Gastrocnemius medialis (tissue), 4 donors: ENCODE data around the gene BCAN. TPM values are rescaled to one million over a fixed set of nuclear protein-coding genes. Genes with fewer than 3 reads are reported as not detected.

Experiments used
- ATAC-seq, 2 donors: fragments of 150-250 bp; one replicate each; pipeline ENCODE4 v1.9.1; 2016
- DNase-seq, 2 donors: peaks; one replicate each; pipeline ENCODE4 v3.0.0-alpha.2; 2019
- H3K27ac ChIP-seq, 4 donors: fragments of 200-600 bp; sonication (generic); 1 replicate in 1 of 4; 2 replicates in 3 of 4; pipeline ENCODE4 v1.5.1; 2016 to 2018; ENCODE audit warnings: mild to moderate bottlenecking in 2 of 4, moderate library complexity in 1 of 4
- H3K27me3 ChIP-seq, 3 donors: fragments of 200-600 bp; sonication (generic) in 2 of 3; 1 replicate in 1 of 3; 2 replicates in 2 of 3; pipeline versions ENCODE4 v1.5.1 to v1.6.0; 2016 to 2019; ENCODE audit warnings: mild to moderate bottlenecking in 1 of 3, moderate library complexity in 1 of 3
- H3K36me3 ChIP-seq, 2 donors: fragments of 200-600 bp; sonication (generic) in 1 of 2; one replicate each; pipeline ENCODE4 v1.5.1; 2017 to 2018
- H3K4me1 ChIP-seq, 2 donors: fragments of 200-600 bp; sonication (generic) in 1 of 2; one replicate each; pipeline ENCODE4 v1.5.1; 2016 to 2017; ENCODE audit warnings: mild to moderate bottlenecking in 2 of 2
- H3K4me3 ChIP-seq, 4 donors: fragments of 200-600 bp; sonication (generic) in 3 of 4; 1 replicate in 1 of 4; 2 replicates in 3 of 4; pipeline ENCODE4 v1.5.1; 2016 to 2019; ENCODE audit warnings: mild to moderate bottlenecking in 2 of 4
- H3K9me3 ChIP-seq, 3 donors: fragments of 200-600 bp; sonication (generic) in 2 of 3; 1 replicate in 1 of 3; 2 replicates in 2 of 3; pipeline ENCODE4 v1.5.1; 2016 to 2019
- POLR2A ChIP-seq, 2 donors: fragments of 450-650 bp; IDR thresholded peaks; one replicate each; pipeline ENCODE4 v1.6.1; 2017; ENCODE audit warnings: antibody characterized with exemption in 2 of 2, mild to moderate bottlenecking in 2 of 2, moderate library complexity in 2 of 2
- in situ Hi-C, 4 donors: fragments of 200-750 bp; cut with MboI; loops; one replicate each; pipeline versions ENCODE4 v1.15.0 to v1.8.0; 2017; ENCODE audit warnings: low sequenced_read_pairs in 4 of 4
- intact Hi-C: fragments of 100-400 bp; cut with DNase I; formaldehyde crosslinking; loops from one replicate; pipeline ENCODE4 v1.15.1; 2023; ENCODE audit warnings: low total_unique reads
- total RNA-seq, 4 donors: library from RNA; depleted of rRNA; stranded (reverse); fragments of >200 nt; gene quantifications; one replicate each; pipeline versions ENCODE4 v1.1.0 to v1.2.3, GENCODE V29; 2016
- TF ChIP-seq, protein P1 (sequence below), 5 experiments: fragments of 450-650 bp in 3 of 5; fragments of 200-600 bp in 2 of 5; sonication (generic) in 2 of 5; IDR thresholded peaks in 4 of 5; conservative IDR thresholded peaks in 1 of 5; 1 replicate in 4 of 5; 2 replicates in 1 of 5; pipeline ENCODE4 v1.5.1; 2016 to 2019; ENCODE audit warnings: antibody characterized with exemption in 5 of 5, mild to moderate bottlenecking in 3 of 5, moderate library complexity in 3 of 5

BCAN gene
- total RNA-seq, 4 donors from 2014 or later: 0.26 to 0.29 TPM; not detected in 2

GRCh38 chr1:156648496-156648895 lies 6.6 kb downstream of the BCAN start:
- intact Hi-C loops: no loop called here
- ATAC-seq: no peak

GRCh38 chr1:156648951-156649350 lies 7.0 kb downstream of the BCAN start:
- H3K27ac ChIP-seq: no peak overlapping the region
- H3K9me3 ChIP-seq: no peaks in the 10 kb centered on the region
- H3K4me1 ChIP-seq: no peaks in the 10 kb centered on the region
- no peak for DNase-seq
- H3K27me3 ChIP-seq: peaks cover 23 to 31% (median 26%) of the 10 kb centered on the region in 3 donors
- TF ChIP-seq, protein P1, sequence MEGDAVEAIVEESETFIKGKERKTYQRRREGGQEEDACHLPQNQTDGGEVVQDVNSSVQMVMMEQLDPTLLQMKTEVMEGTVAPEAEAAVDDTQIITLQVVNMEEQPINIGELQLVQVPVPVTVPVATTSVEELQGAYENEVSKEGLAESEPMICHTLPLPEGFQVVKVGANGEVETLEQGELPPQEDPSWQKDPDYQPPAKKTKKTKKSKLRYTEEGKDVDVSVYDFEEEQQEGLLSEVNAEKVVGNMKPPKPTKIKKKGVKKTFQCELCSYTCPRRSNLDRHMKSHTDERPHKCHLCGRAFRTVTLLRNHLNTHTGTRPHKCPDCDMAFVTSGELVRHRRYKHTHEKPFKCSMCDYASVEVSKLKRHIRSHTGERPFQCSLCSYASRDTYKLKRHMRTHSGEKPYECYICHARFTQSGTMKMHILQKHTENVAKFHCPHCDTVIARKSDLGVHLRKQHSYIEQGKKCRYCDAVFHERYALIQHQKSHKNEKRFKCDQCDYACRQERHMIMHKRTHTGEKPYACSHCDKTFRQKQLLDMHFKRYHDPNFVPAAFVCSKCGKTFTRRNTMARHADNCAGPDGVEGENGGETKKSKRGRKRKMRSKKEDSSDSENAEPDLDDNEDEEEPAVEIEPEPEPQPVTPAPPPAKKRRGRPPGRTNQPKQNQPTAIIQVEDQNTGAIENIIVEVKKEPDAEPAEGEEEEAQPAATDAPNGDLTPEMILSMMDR (IDR thresholded peaks at IDR 0.05 in 4 of 5, conservative IDR thresholded peaks at IDR 0.05 in 1 of 5): no peak
- no peak for TF ChIP-seq POLR2A (IDR thresholded peaks at IDR 0.05)
- intact Hi-C loops (no loop called here), in situ Hi-C loops (no loop called here)
- ATAC-seq: no peak
- H3K36me3 ChIP-seq: no peaks in the 10 kb centered on the region
- H3K4me3 ChIP-seq: no peak overlapping the region

More at GRCh38 chr1:156648496-156648895, 6.6 kb downstream of the BCAN start:
- no peaks in the 10 kb centered on the region for H3K36me3 ChIP-seq
- no peaks in the 10 kb centered on the region for H3K9me3 ChIP-seq
- in situ Hi-C loops: no loop called here
- no peak overlapping the region for H3K27ac ChIP-seq
- no peak overlapping the region for H3K4me3 ChIP-seq
- H3K27me3 ChIP-seq: peaks cover 23 to 27% (median 26%) of the 10 kb centered on the region in 3 donors
- no peaks in the 10 kb centered on the region for H3K4me1 ChIP-seq
- DNase-seq: no peak
- TF ChIP-seq POLR2A (IDR thresholded peaks at IDR 0.05): no peak
- TF ChIP-seq, protein P1 (IDR thresholded peaks at IDR 0.05 in 4 of 5, conservative IDR thresholded peaks at IDR 0.05 in 1 of 5): no peak

GRCh38 chr1:156652131-156652991 lies 10.4 kb downstream of the BCAN start:
- intact Hi-C loops (no loop called here), in situ Hi-C loops (no loop called here)
- no peak for ATAC-seq
- Histone ChIP-seq H3K27ac (no peak overlapping the region), H3K4me3 (no peak overlapping the region), H3K9me3 (no peaks in the 10 kb centered on the region), H3K4me1 (peaks cover 8% of the 10 kb centered on the region in 2 donors), H3K36me3 (no peaks in the 10 kb centered on the region), H3K27me3 (peaks cover 17 to 23% (median 20%) of the 10 kb centered on the region in 3 donors)
- TF ChIP-seq POLR2A (IDR thresholded peaks at IDR 0.05): no peak
- TF ChIP-seq, protein P1 (IDR thresholded peaks at IDR 0.05 in 4 of 5, conservative IDR thresholded peaks at IDR 0.05 in 1 of 5): no peak
- DNase-seq: no peak

- in situ Hi-C loops (no loop called here), intact Hi-C loops (no loop called here)
- H3K27ac ChIP-seq: no peak overlapping the region
- no peaks in the 10 kb centered on the region for H3K36me3 ChIP-seq
- no peaks in the 10 kb centered on the region for H3K9me3 ChIP-seq
- TF ChIP-seq, protein P1 (IDR thresholded peaks at IDR 0.05 in 4 of 5, conservative IDR thresholded peaks at IDR 0.05 in 1 of 5): no peak
- no peak for TF ChIP-seq POLR2A (IDR thresholded peaks at IDR 0.05)
- H3K4me1 ChIP-seq: peaks cover 12 to 14% of the 10 kb centered on the region in 2 donors
- DNase-seq (no peak), ATAC-seq (no peak)
- peaks cover 14 to 19% (median 17%) of the 10 kb centered on the region in 3 donors for H3K27me3 ChIP-seq
- H3K4me3 ChIP-seq: no peak overlapping the region
These were observed 11.1 kb downstream of the BCAN start for GRCh38 chr1:156652992-156653355.
